BE2C (cell line): ENCODE measurements around the gene ATP6V0C.
A peak's percentile ranks its signal among the peaks of the same experiment; 100 is the strongest.

Experiments used
- DNase-seq: peaks from one replicate; pipeline ENCODE4 v3.0.0-alpha.2; 2020
- H3K27me3 ChIP-seq: fragments of 250-450 bp; sonication (Bioruptor Pico); 2 replicates; pipeline ENCODE4 v1.5.1; 2020; ENCODE audit warnings: mild to moderate bottlenecking
- H3K36me3 ChIP-seq: fragments of 250-450 bp; sonication (Bioruptor Pico); 2 replicates; pipeline ENCODE4 v1.5.1; 2020; ENCODE audit warnings: mild to moderate bottlenecking
- H3K4me1 ChIP-seq: fragments of 250-450 bp; sonication (Bioruptor Pico); 2 replicates; pipeline ENCODE4 v1.5.1; 2020
- H3K4me3 ChIP-seq: 2 replicates; pipeline ENCODE4 v1.5.1; 2011; ENCODE audit warnings: low read depth, low read length
- H3K9me3 ChIP-seq: fragments of 250-450 bp; sonication (Bioruptor Pico); 2 replicates; pipeline ENCODE4 v1.5.1; 2020
- TF ChIP-seq, protein P1 (sequence below): IDR thresholded peaks from 2 replicates; pipeline ENCODE4 v1.5.1; 2012; ENCODE audit warnings: mild to moderate bottlenecking, low read depth, low read length

ATP6V0C gene

DNA sequence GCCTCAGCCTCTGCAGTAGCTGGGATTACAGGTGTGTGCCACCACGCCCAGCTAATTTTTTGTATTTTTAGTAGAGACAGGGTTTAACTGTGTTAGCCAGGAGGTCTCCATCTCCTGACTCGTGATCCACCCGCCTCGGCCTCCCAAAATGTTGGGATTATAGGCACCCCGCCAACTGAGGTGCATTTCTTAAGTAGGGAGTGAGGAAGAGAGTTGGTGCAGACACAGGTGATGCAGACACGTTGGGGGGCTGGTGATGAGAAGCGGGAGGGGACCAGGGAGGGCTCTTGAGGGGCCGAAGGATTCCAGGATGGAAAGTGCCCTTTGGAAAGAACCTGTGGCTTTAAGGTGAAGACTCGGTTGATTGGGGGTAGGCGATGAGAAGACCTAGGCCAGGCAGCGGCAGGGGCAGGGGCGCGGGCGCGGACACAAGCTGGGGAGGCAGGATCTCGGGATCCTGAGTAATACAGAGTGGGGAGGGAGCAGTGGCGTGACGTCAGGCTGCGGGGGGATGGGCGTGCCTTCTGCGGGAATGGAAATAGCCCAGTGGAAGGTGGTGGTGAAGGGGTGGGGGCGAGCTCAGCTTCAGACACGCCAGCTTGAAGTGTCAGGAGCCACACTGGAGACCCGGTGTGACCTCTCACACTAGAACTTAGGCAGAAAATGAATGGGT is 2.5 kb upstream of the ATP6V0C start:
- Histone ChIP-seq H3K9me3 (no peaks in the 10 kb centered on the region), H3K36me3 (peaks cover 4% of the 10 kb centered on the region; the same call in 1 of the 2 replicates), H3K4me1 (peaks cover 3% of the 10 kb centered on the region; the same call in 1 of the 2 replicates), H3K4me3 (no peak overlapping the region), H3K27me3 (no peaks in the 10 kb centered on the region)
- DNase-seq = no peak
- TF ChIP-seq, protein P1, sequence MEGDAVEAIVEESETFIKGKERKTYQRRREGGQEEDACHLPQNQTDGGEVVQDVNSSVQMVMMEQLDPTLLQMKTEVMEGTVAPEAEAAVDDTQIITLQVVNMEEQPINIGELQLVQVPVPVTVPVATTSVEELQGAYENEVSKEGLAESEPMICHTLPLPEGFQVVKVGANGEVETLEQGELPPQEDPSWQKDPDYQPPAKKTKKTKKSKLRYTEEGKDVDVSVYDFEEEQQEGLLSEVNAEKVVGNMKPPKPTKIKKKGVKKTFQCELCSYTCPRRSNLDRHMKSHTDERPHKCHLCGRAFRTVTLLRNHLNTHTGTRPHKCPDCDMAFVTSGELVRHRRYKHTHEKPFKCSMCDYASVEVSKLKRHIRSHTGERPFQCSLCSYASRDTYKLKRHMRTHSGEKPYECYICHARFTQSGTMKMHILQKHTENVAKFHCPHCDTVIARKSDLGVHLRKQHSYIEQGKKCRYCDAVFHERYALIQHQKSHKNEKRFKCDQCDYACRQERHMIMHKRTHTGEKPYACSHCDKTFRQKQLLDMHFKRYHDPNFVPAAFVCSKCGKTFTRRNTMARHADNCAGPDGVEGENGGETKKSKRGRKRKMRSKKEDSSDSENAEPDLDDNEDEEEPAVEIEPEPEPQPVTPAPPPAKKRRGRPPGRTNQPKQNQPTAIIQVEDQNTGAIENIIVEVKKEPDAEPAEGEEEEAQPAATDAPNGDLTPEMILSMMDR = no peak

DNA sequence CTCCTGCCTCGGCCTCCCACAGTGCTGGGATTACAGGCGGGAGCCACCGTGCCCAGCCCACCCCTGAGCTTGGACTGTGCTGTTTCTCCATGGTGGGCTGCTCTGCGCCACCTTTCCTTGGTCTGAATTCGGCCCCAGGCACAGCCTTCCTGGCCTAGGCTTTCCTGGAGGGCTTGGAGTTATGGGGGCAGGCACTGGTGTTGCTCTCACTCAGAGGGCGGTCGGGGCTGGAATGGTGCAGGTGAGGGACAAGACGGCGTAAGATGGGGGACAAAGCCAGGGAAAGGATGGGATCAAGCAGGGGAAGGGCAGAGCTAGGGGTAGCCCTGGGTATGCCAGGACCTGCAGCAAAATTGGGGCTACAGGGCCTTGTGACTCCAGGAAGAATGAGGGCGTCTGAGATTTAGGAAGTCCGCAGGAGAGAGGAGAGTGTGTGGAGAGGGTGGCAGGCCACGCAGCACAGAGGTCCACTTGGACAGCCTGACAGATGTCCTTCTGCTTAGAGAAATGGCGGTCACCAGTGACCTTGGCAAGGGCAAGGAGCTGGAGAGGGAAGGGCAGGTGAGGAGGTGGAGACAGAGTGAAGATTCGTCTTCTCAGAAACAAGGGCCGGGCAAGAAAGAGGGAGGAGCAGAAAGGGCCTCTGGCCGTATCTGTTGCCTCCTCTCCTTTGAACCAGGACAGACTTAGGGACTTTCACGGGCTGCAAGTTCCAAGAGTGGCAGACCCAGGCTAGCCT is 1.6 kb upstream of the ATP6V0C start:
- Histone ChIP-seq H3K4me3 (no peak overlapping the region), H3K4me1 (peaks cover 3% of the 10 kb centered on the region; the same call in 1 of the 2 replicates), H3K9me3 (no peaks in the 10 kb centered on the region), H3K27me3 (no peaks in the 10 kb centered on the region), H3K36me3 (peaks cover 6% of the 10 kb centered on the region; the same call in 1 of the 2 replicates)
- TF ChIP-seq, protein P1 = no peak
- no peak for DNase-seq

DNA sequence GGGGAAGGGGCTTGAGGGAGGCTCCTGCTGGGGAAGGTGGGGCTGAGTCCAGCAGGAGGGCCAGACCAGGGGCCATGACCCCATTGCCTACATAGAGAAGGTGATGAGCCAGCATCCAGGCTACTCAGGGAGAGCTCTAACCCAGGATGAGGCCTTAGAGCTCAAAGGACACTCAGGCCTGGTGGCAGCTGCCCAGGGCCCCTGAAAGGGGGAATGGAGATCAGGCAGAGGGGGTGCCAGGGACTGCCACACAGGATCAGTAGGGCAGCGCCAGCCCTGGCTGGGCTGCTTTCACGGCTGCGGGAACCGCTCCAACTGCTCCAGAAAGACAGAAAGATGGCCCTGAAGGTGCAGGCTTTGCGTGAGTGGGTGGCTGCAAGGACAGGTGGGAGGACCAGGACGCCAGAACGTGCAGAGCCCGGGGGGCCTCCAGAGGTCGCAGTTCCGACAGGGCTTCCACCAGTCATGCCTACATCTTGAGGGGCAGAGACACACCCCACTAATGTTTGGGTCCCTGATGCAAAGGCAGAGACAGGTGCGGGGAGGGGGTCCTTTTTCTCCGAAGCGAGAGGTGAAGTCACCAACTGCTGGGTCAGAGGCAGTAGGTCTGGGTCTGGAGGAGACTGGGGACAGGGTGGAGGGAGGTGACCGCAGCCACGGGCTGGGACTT is 882 bp upstream of the ATP6V0C start:
- peak overlapping the region; percentile 81 for H3K4me3 ChIP-seq
- peaks cover 6% of the 10 kb centered on the region; the same call in 1 of the 2 replicates for H3K36me3 ChIP-seq
- TF ChIP-seq, protein P1 = no peak
- no peaks in the 10 kb centered on the region for H3K27me3 ChIP-seq
- H3K9me3 ChIP-seq = no peaks in the 10 kb centered on the region
- no peak for DNase-seq
- H3K4me1 ChIP-seq = peaks cover 3% of the 10 kb centered on the region; the same call in 1 of the 2 replicates

DNA sequence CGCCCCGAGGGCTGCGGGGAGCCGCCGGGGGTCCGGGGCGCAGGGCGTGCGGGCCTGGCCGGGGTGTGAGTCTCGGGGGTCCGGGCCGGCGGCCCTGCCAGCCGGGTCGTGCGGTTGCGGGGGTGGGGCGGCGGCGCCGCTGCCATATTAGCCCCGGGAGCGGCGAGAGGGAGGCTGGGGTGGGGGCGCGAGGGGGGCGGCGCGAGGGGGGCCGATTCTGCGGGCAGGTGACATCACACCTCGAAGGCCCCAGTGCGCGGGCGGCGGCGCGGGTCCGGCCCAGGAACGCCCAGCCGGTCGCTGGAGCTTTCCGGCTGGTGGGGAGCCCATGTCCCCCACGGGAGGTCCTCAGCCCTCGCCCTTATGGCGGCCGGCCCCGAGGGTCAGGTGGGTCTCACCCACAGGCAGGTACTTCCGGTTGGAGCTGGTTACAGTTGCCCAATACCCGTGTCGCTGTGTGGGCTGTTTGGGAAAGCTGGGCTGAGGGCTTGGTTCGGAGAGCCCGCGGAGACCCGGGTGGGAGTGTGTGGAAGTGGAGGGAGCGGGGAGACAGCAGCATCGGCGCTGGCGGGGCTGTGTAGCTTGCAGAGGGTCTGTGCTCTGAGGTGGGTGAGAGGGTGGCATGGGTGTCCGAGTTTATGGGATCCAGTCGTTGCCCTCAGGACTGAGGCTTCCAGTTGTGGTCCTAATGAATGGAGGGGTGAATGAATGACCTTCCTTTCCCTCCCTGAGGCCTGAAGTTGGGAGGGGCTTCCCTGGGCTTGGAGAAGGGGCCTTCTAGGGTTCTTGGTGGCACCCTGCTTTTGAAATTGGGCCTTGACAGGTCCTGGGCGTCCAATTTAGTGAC is 804 bp downstream of the ATP6V0C start:
- TF ChIP-seq, protein P1 = no peak
- no peak for DNase-seq
- Histone ChIP-seq H3K36me3 (peaks cover 12% of the 10 kb centered on the region), H3K4me3 (peak overlapping the region; percentile 81), H3K9me3 (no peaks in the 10 kb centered on the region), H3K27me3 (no peaks in the 10 kb centered on the region), H3K4me1 (peaks cover 6% of the 10 kb centered on the region; the same call in 1 of the 2 replicates)

DNA sequence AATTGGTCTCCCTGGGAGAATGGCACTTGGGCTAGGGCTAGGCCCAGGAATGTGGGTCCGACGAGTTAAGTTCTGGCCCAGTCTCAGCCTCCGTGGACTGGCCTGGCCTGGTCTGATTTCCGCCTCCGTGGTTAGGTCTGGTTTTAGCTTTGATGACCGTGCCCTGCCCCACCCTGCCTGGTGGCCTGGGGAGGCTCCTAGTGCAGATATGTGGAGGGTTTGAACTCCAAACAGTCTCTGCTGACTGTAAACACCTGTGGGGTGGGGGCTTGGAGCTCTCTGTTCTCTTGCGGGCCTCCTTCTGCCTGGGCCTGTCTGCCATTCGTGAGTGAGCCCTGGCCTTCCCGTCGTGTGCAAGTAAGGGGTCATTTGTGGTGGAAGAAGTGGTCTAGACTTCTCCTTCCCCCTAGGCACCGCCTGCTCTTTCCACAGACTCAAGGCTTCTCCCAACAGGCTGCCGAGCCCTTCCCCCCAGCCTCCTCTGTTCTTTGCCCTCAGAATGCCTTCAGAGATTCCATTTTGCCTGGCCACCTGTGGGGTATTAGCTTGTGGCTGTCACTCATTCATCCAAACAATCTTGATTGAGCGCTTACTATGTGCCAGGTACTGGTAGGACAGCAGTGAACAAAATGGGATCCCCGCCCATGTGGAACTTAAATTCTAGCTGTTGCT is 1.6 kb downstream of the ATP6V0C start:
- H3K36me3 ChIP-seq = peaks cover 13% of the 10 kb centered on the region
- no peak for DNase-seq
- H3K9me3 ChIP-seq = no peaks in the 10 kb centered on the region
- TF ChIP-seq, protein P1 = no peak
- peak overlapping the region; percentile 81 for H3K4me3 ChIP-seq
- H3K27me3 ChIP-seq = no peaks in the 10 kb centered on the region
- H3K4me1 ChIP-seq = peaks cover 6% of the 10 kb centered on the region; the same call in 1 of the 2 replicates
